GM18498 (cell line): ENCODE data around the gene DOLPP1.
A peak's percentile ranks its signal among the peaks of the same experiment; 100 is the strongest.

Experiments used
- ATAC-seq: cut with Tn5 transposase; IDR thresholded peaks from one replicate; pipeline ENCODE4 v1.9.1; 2021; ENCODE audit warnings: mild to moderate bottlenecking, moderate library complexity; ENCODE audit not compliant: unreplicated experiment

DOLPP1 gene

GRCh38 chr9:129063061-129063460 is 17.9 kb upstream of the DOLPP1 start:
- no peak for ATAC-seq

- no peak for ATAC-seq
Measured at GRCh38 chr9:129064499-129064908, 16.4 kb upstream of the DOLPP1 start.

- no peak for ATAC-seq
Measured at GRCh38 chr9:129068110-129068509, 12.8 kb upstream of the DOLPP1 start.

- peak; percentile 84 for ATAC-seq
Measured at GRCh38 chr9:129068990-129069861, 11.7 kb upstream of the DOLPP1 start.

- no peak for ATAC-seq
Measured at GRCh38 chr9:129069862-129070641, 10.9 kb upstream of the DOLPP1 start.

GRCh38 chr9:129070696-129071525 is 10.0 kb upstream of the DOLPP1 start:
- no peak for ATAC-seq

- no peak for ATAC-seq
Measured at GRCh38 chr9:129071526-129072126, 9.3 kb upstream of the DOLPP1 start.

GRCh38 chr9:129072171-129072570 is 8.7 kb upstream of the DOLPP1 start:
- ATAC-seq, result no peak

- no peak for ATAC-seq
Measured at GRCh38 chr9:129073404-129073803, 7.5 kb upstream of the DOLPP1 start.

GRCh38 chr9:129074106-129074505 is 6.8 kb upstream of the DOLPP1 start:
- ATAC-seq, result no peak

GRCh38 chr9:129075996-129076639 is 4.8 kb upstream of the DOLPP1 start:
- no peak for ATAC-seq

- ATAC-seq, result no peak
Measured at GRCh38 chr9:129076640-129077037, 4.3 kb upstream of the DOLPP1 start.

- no peak for ATAC-seq
Measured at GRCh38 chr9:129077236-129077635, 3.7 kb upstream of the DOLPP1 start.

- no peak for ATAC-seq
Measured at GRCh38 chr9:129078691-129079503, 2.0 kb upstream of the DOLPP1 start.

- ATAC-seq, result no peak
Measured at GRCh38 chr9:129079829-129080228, 1.1 kb upstream of the DOLPP1 start.

GRCh38 chr9:129080298-129080600 is 662 bp upstream of the DOLPP1 start:
- ATAC-seq, result no peak

- ATAC-seq, result no peak
Measured at GRCh38 chr9:129081388-129081904, 535 bp downstream of the DOLPP1 start.

GRCh38 chr9:129084087-129084486 is 3.2 kb downstream of the DOLPP1 start:
- no peak for ATAC-seq

GRCh38 chr9:129089246-129089645 is 8.3 kb downstream of the DOLPP1 start:
- no peak for ATAC-seq
